Activated CD4-positive, alpha-beta T cell treated with anti-CD3 and anti-CD28 coated beads, Interleukin-10, Interleukin-2, amounts not matched to agents 100 ng/mL and 50 ng/mL, durations not matched to agents 16 hours and 8 hours (primary cell): Measurements from ENCODE around the gene LOXHD1.

Experiments
- DNase-seq: peaks from one replicate; pipeline ENCODE4 v3.0.0-alpha.2; 2020

Gene LOXHD1

GRCh38 chr18:46471809-46472498, 185.1 kb downstream of the LOXHD1 start:
- no peak for DNase-seq

- DNase-seq: no peak
Measured at GRCh38 chr18:46470714-46471113, 186.3 kb downstream of the LOXHD1 start.

GRCh38 chr18:46469186-46469915, 187.7 kb downstream of the LOXHD1 start:
- DNase-seq: no peak

- DNase-seq: no peak
Measured at GRCh38 chr18:46468426-46469180, 188.4 kb downstream of the LOXHD1 start.

DNA sequence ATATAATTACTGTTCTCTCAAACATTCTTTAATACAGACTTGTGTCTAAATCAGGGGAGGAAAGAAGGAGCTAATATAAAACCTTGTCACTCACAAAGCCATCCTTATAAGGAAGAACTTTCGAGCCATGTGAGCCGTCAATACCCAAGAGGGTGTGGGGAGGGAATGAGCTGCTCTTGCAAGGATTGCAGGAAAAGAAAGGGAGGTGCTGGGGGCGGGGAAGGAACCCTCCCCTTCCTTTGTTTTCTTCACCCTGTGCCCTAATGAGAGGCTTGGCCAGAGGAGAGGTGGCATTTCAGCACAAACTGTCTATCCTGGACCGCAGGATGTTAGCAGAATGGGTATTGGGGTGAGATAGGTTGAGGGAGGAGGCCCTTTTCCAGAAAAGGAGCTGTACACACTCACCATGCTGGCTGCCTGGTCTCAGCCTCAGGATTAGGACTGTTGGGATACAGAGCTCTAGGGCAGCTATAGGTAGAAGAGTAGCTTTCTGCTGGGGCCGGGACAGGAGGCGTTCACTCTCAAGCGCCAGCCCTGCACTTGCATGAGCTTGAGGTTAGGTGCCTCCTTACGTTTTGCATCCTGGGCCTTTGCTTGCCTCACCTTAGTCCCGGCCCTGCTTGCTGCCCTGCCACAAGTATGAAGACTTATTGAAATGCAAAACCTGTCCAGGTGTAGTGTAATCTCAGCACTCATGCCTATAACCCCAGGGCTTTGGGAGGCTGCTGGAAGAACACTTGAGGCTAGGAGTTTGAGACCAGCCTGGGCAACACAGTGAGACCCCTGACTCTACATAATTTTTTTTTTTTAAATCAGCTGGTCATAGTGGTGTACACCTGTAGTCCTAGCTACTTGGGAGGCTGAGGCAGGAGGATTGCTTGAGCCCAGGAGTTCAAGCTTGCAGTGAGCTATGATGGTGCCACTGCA, 190.5 kb downstream of the LOXHD1 start:
- DNase-seq: no peak

- DNase-seq: no peak
Measured at GRCh38 chr18:46464926-46465655, 191.9 kb downstream of the LOXHD1 start.

- no peak for DNase-seq
Measured at GRCh38 chr18:46462523-46462922, 194.5 kb downstream of the LOXHD1 start.

GRCh38 chr18:46461993-46462392, 195.0 kb downstream of the LOXHD1 start:
- no peak for DNase-seq

DNA sequence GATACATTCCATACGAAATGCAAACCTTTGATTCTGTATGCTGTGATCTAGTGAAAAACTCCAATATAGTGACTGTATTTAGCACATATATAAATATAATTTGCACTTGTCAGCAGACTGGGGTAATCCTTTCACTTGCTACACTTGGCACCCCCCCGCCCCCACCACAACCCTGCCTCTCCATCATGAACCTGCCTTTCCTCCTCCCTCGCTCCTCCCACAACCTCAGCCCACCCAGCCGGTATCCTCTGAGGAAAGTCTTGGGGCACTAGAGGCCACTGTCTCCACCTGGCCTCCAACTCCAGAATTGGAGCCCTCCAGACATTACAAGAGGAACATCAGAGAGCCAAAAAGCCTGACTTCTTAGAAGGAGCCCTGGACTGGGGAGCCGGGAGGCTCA, 196.3 kb downstream of the LOXHD1 start:
- DNase-seq: no peak

DNA sequence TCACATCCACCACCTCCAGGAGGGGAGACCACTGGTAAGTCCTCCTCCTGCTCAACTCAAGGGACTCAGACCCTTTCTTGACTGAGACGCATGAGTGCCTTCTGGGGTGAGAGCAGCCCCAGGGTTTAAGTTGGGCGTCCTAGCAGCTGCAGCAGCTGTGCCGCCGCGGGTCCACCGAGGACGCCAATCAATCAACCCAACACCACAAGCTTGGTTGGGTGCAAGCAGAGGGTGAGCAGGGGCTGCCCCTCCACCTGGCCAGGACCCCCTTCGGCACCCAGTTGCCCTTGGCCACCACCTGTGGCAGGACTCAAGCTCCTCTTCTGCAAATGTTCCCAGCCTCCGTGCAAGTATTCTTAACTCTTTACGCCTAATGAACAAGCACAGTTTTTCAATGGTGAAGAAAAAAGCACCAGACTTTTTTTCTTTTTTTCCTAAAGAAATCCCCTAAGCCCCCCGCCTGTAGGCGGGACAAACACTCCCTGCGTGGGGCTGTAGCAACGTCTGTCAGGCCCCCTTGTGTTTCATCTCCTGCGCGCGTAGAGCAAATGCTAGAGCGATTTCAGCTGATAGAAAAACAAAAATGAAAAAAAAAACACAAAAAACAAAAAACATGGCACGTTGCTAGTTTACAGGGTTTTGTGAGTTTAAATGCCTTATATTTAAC, 197.1 kb downstream of the LOXHD1 start:
- DNase-seq: no peak

- no peak for DNase-seq
Measured at GRCh38 chr18:46458472-46458871, 198.5 kb downstream of the LOXHD1 start.

DNA sequence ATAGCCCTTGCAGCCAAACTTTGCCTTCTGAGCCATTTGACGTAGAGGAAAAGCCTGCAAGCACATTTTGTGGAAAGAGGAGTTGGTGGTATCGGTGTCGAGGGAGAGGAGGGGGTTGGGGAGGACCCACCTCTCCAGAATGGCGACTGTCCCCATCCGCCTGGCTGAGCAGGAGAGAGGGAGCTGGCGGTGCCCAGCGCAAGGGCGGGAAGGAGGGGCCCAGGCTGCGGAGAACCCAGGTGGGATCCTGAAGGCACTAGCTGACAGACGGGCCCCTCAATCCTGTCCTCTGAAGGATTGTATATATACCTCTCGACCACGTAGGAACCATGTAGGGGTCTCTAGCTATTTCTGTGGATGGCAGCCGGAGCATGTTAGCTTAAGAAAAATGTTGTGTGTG, 200.3 kb downstream of the LOXHD1 start:
- DNase-seq: no peak

GRCh38 chr18:46452820-46453219, 204.2 kb downstream of the LOXHD1 start:
- DNase-seq: no peak

- no peak for DNase-seq
Measured at GRCh38 chr18:46449499-46449898, 207.5 kb downstream of the LOXHD1 start.

- no peak for DNase-seq
Measured at GRCh38 chr18:46449033-46449432, 208.0 kb downstream of the LOXHD1 start.

DNA sequence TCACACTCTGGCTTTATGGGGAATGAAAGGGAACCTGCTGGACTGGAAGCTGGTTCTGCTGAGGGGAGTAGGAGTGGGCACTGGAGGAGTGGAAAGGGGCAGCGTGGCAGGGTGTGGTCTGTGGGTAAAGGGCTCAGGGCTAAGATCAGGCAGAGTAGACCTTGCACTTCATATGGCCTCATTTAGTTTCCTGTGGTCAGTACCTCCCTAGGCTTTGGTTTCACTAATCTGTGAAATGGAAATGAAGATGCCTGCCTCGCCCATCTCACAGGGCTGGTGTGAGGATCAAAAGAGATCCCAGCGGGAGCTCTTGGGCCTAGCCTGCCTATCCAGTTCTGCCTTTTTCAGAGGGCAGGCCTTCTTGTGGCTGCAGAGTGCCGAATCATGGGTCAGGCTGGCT, 208.7 kb downstream of the LOXHD1 start:
- DNase-seq: no peak

DNA sequence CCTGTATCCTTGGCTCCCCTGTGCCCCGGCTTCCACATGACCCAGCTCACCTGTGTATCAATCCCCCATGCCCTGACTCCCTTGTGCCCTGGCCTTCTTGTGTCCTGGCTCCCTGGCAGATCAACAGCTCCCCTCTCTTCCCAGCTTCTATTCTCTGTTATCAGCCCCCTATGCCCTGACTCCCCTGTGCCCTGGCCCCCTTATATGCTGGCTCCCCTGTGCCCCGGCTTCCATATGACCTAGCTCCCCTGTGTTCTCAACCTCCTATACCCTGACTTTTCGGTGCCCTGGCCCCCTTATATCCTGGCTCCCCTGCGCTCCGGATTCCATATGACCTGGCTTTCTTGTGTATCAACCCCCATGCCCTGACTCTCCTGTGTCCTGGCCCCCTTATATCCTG, 209.2 kb downstream of the LOXHD1 start:
- DNase-seq: no peak

- no peak for DNase-seq
Measured at GRCh38 chr18:46447323-46447722, 209.7 kb downstream of the LOXHD1 start.

DNA sequence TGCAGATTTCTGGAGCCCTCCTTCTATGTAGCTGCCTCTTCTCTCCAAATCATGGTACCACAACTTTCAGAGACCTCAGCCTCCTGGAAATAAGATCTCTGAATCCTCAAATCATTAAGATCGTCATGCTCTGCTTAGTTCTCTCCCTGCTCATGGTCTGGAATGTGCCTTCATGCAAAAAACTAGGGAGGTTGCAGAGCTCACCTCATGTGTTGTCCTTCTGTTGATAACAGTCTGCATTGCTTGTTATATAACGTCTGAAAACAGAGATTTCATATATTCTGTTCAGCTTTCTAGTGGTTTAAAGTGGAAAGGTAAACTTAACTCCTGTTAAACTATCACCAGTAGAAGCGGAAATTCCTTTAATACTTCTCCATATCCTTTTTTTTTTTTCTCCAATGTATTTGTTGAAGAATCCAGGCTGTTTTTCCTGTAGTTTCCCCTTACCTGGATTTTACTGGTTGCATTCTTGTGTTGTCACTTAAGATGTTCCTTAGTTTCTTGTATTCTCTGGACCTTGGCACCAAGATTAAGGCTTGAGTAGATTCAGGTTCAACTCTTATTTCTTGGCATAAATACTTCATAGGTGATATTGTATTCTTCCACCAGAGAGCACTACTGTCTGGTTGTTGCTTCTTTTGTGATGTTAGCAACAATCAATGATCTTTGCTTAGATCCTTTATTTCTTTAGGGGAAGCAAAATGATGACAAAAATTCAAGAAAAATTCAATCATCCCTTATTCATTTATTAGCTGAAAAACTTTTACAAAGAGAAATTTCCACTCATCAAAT, 211.3 kb downstream of the LOXHD1 start:
- no peak for DNase-seq

DNA sequence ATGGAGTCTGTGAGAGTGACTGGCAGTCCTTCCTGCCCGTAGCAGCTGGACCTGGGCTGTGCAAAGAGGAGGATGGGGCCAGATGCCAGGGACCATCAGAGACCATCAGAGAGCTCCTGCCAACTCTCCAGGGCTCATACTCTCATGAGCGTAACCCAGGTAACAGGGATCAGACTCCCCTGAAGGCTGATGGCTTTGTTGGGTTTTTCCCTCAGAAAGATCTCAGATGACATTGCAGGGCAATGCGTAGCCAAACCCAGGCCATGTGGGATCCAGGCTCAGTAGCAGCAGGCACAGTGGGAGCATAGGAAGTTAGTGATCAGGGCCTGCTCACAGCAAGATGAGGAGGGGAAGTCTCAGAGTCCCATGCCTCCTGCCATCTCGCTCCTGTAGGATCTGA, 218.0 kb downstream of the LOXHD1 start:
- DNase-seq: no peak

GRCh38 chr18:46437061-46437460, 220.0 kb downstream of the LOXHD1 start:
- DNase-seq: no peak
